HEK293 (cell line): ENCODE results near the gene LEFTY1.
A peak's percentile ranks its signal among the peaks of the same experiment; 100 is the strongest.

Experiments
- HOXD13 ChIP-seq: sonication (generic); formaldehyde crosslinking; IDR thresholded peaks from 2 replicates; pipeline ENCODE4 v1.8.0; 2022; ENCODE audit warnings: missing genetic modification reagents, borderline replicate concordance
- KLF7 ChIP-seq: fragments of 450-650 bp; formaldehyde crosslinking; IDR thresholded peaks from 2 replicates; pipeline ENCODE4 v1.5.1; 2016; ENCODE audit warnings: missing biosample characterization, missing genetic modification characterization, borderline replicate concordance
- PRDM1 ChIP-seq: fragments of 450-650 bp; formaldehyde crosslinking; IDR thresholded peaks from 2 replicates; pipeline ENCODE4; 2016; ENCODE audit warnings: missing biosample characterization, missing genetic modification characterization
- PRDM10 ChIP-seq: fragments of 450-650 bp; formaldehyde crosslinking; IDR thresholded peaks from 2 replicates; pipeline ENCODE4 v1.5.1; 2016; ENCODE audit warnings: missing biosample characterization, missing genetic modification characterization
- REPIN1 ChIP-seq: fragments of 450-650 bp; formaldehyde crosslinking; IDR thresholded peaks from 2 replicates; pipeline ENCODE4 v1.5.1; 2017; ENCODE audit warnings: missing biosample characterization, missing genetic modification characterization, low read depth
- REST ChIP-seq: fragments of 450-650 bp; formaldehyde crosslinking; IDR thresholded peaks from 2 replicates; pipeline ENCODE4 v1.5.1; 2016; ENCODE audit warnings: missing biosample characterization, missing genetic modification characterization
- YY2 ChIP-seq: fragments of 450-650 bp; formaldehyde crosslinking; IDR thresholded peaks from 2 replicates; pipeline ENCODE4 v1.5.1; 2016; ENCODE audit warnings: missing biosample characterization, missing genetic modification characterization
- ZBTB7A ChIP-seq: fragments of 450-650 bp; formaldehyde crosslinking; IDR thresholded peaks from 2 replicates; pipeline ENCODE4 v1.5.1; 2016; ENCODE audit warnings: low read depth, missing biosample characterization, missing genetic modification characterization
- ZNF112 ChIP-seq: fragments of 450-650 bp; formaldehyde crosslinking; IDR thresholded peaks from 2 replicates; pipeline ENCODE4 v1.5.0; 2017; ENCODE audit warnings: missing biosample characterization, missing genetic modification characterization
- ZNF114 ChIP-seq: fragments of 450-650 bp; formaldehyde crosslinking; IDR thresholded peaks from 2 replicates; pipeline ENCODE4 v1.5.0; 2017; ENCODE audit warnings: missing biosample characterization, missing genetic modification characterization
- ZNF174 ChIP-seq: fragments of 450-650 bp; formaldehyde crosslinking; IDR thresholded peaks from 2 replicates; pipeline ENCODE4 v1.5.0; 2017; ENCODE audit warnings: missing biosample characterization, mild to moderate bottlenecking, missing genetic modification characterization
- ZNF221 ChIP-seq: fragments of 450-650 bp; formaldehyde crosslinking; IDR thresholded peaks from 2 replicates; pipeline ENCODE4 v1.5.1; 2017; ENCODE audit warnings: missing biosample characterization, missing genetic modification characterization, borderline replicate concordance
- ZNF24 ChIP-seq: fragments of 450-650 bp; formaldehyde crosslinking; IDR thresholded peaks from 2 replicates; pipeline ENCODE4 v1.5.1; 2016; ENCODE audit warnings: missing biosample characterization, missing genetic modification characterization
- ZNF248 ChIP-seq: fragments of 450-650 bp; formaldehyde crosslinking; IDR thresholded peaks from 2 replicates; pipeline ENCODE4 v1.5.1; 2017; ENCODE audit warnings: missing biosample characterization, missing genetic modification characterization
- ZNF366 ChIP-seq: fragments of 450-650 bp; formaldehyde crosslinking; conservative IDR thresholded peaks from 2 replicates; pipeline ENCODE4 v1.5.1; 2016; ENCODE audit warnings: missing biosample characterization, missing genetic modification characterization
- ZNF639 ChIP-seq: fragments of 450-650 bp; formaldehyde crosslinking; IDR thresholded peaks from 2 replicates; pipeline ENCODE4 v1.5.1; 2016; ENCODE audit warnings: missing biosample characterization, missing genetic modification characterization
- ZNF776 ChIP-seq: fragments of 450-650 bp; formaldehyde crosslinking; IDR thresholded peaks from 2 replicates; pipeline ENCODE4 v1.5.0; 2017; ENCODE audit warnings: missing biosample characterization, missing genetic modification characterization, borderline replicate concordance
- ZXDB ChIP-seq: fragments of 450-650 bp; formaldehyde crosslinking; IDR thresholded peaks from 2 replicates; pipeline ENCODE4 v1.5.1; 2016; ENCODE audit warnings: missing biosample characterization, missing genetic modification characterization
- TF ChIP-seq, protein P1 (sequence below): fragments of 450-650 bp; formaldehyde crosslinking; IDR thresholded peaks from 2 replicates; pipeline ENCODE4 v1.5.1; 2016; ENCODE audit warnings: missing biosample characterization, missing genetic modification characterization, borderline replicate concordance
- TF ChIP-seq, protein P2 (sequence below): fragments of 450-650 bp; formaldehyde crosslinking; IDR thresholded peaks from 2 replicates; pipeline ENCODE4 v1.5.1; 2017; ENCODE audit warnings: missing biosample characterization, missing genetic modification characterization
- TF ChIP-seq, protein P3 (sequence below): fragments of 450-650 bp; formaldehyde crosslinking; conservative IDR thresholded peaks from 2 replicates; pipeline ENCODE4 v1.5.1; 2016; ENCODE audit warnings: low read depth, missing biosample characterization, missing genetic modification characterization

The LEFTY1 gene

GRCh38 chr1:225882694-225883615 lies 6.0 kb downstream of the LEFTY1 start (continued):
- no peak for TF ChIP-seq ZNF639 (tag by site-specific recombination)
- no peak for TF ChIP-seq ZNF776 (tag by site-specific recombination)
- TF ChIP-seq ZNF174 (tag by site-specific recombination): no peak
- no peak for TF ChIP-seq REST (tag by site-specific recombination)
- TF ChIP-seq ZNF248 (tag by site-specific recombination): no peak
- TF ChIP-seq ZNF24 (tag by site-specific recombination): no peak
- TF ChIP-seq ZNF366 (tag by site-specific recombination): no peak
- no peak for TF ChIP-seq YY2 (tag by site-specific recombination)
- TF ChIP-seq, protein P1, sequence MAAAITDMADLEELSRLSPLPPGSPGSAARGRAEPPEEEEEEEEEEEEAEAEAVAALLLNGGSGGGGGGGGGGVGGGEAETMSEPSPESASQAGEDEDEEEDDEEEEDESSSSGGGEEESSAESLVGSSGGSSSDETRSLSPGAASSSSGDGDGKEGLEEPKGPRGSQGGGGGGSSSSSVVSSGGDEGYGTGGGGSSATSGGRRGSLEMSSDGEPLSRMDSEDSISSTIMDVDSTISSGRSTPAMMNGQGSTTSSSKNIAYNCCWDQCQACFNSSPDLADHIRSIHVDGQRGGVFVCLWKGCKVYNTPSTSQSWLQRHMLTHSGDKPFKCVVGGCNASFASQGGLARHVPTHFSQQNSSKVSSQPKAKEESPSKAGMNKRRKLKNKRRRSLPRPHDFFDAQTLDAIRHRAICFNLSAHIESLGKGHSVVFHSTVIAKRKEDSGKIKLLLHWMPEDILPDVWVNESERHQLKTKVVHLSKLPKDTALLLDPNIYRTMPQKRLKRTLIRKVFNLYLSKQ: no peak
- TF ChIP-seq ZBTB7A (tag by site-specific recombination): peak; percentile 61
- TF ChIP-seq, protein P2, sequence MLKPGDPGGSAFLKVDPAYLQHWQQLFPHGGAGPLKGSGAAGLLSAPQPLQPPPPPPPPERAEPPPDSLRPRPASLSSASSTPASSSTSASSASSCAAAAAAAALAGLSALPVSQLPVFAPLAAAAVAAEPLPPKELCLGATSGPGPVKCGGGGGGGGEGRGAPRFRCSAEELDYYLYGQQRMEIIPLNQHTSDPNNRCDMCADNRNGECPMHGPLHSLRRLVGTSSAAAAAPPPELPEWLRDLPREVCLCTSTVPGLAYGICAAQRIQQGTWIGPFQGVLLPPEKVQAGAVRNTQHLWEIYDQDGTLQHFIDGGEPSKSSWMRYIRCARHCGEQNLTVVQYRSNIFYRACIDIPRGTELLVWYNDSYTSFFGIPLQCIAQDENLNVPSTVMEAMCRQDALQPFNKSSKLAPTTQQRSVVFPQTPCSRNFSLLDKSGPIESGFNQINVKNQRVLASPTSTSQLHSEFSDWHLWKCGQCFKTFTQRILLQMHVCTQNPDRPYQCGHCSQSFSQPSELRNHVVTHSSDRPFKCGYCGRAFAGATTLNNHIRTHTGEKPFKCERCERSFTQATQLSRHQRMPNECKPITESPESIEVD (tag by site-specific recombination): no peak
- TF ChIP-seq, protein P3, sequence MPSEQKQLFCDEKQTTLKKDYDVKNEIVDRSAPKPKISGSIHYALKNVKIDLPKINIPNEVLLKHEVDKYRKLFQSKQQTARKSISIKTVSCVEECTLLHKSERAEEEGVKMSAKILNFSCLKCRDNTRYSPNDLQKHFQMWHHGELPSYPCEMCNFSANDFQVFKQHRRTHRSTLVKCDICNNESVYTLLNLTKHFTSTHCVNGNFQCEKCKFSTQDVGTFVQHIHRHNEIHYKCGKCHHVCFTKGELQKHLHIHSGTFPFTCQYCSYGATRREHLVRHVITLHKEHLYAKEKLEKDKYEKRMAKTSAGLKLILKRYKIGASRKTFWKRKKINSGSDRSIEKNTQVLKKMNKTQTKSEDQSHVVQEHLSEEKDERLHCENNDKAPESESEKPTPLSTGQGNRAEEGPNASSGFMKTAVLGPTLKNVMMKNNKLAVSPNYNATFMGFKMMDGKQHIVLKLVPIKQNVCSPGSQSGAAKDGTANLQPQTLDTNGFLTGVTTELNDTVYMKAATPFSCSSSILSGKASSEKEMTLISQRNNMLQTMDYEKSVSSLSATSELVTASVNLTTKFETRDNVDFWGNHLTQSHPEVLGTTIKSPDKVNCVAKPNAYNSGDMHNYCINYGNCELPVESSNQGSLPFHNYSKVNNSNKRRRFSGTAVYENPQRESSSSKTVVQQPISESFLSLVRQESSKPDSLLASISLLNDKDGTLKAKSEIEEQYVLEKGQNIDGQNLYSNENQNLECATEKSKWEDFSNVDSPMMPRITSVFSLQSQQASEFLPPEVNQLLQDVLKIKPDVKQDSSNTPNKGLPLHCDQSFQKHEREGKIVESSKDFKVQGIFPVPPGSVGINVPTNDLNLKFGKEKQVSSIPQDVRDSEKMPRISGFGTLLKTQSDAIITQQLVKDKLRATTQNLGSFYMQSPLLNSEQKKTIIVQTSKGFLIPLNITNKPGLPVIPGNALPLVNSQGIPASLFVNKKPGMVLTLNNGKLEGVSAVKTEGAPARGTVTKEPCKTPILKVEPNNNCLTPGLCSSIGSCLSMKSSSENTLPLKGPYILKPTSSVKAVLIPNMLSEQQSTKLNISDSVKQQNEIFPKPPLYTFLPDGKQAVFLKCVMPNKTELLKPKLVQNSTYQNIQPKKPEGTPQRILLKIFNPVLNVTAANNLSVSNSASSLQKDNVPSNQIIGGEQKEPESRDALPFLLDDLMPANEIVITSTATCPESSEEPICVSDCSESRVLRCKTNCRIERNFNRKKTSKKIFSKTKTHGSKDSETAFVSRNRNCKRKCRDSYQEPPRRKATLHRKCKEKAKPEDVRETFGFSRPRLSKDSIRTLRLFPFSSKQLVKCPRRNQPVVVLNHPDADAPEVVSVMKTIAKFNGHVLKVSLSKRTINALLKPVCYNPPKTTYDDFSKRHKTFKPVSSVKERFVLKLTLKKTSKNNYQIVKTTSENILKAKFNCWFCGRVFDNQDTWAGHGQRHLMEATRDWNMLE (tag by site-specific recombination): no peak
- TF ChIP-seq ZXDB: peak; percentile 17; the same call in 1 of the 2 replicates
- no peak for TF ChIP-seq KLF7 (tag by site-specific recombination)
- TF ChIP-seq PRDM10: peak; percentile 94
- no peak for TF ChIP-seq HOXD13 (CRISPR knock-in tag)
- TF ChIP-seq PRDM1: no peak
- TF ChIP-seq ZNF221 (tag by site-specific recombination): no peak
- no peak for TF ChIP-seq REPIN1 (tag by site-specific recombination)
- no peak for TF ChIP-seq ZNF114 (tag by site-specific recombination)
- no peak for TF ChIP-seq ZNF112 (tag by site-specific recombination)
